ENCODE measurements around the gene CELF2.

The CELF2 gene

GRCh38 chr10:11245510-11245909, 227.8 kb downstream of the CELF2 start:
- DNase-seq (ENCODE audit: low read depth in 3 of 3, low spot score in 1 of 3), result no peak

- DNase-seq (ENCODE audit: low read depth in 3 of 3, low spot score in 1 of 3), result no peak
Observed at GRCh38 chr10:11245981-11246590, 228.4 kb downstream of the CELF2 start.

GRCh38 chr10:11246752-11247467, 229.2 kb downstream of the CELF2 start:
- DNase-seq (ENCODE audit: low read depth in 3 of 3, low spot score in 1 of 3), result no peak

GRCh38 chr10:11249152-11249807, 231.6 kb downstream of the CELF2 start:
- no peak for DNase-seq (ENCODE audit: low read depth in 3 of 3, low spot score in 1 of 3)

- DNase-seq (ENCODE audit: low read depth in 3 of 3, low spot score in 1 of 3), result no peak
Observed at GRCh38 chr10:11249808-11250195, 232.1 kb downstream of the CELF2 start.

GRCh38 chr10:11250304-11250703, 232.6 kb downstream of the CELF2 start:
- no peak for DNase-seq (ENCODE audit: low read depth in 3 of 3, low spot score in 1 of 3)

GRCh38 chr10:11252887-11253286, 235.2 kb downstream of the CELF2 start:
- no peak for DNase-seq (ENCODE audit: low read depth in 3 of 3, low spot score in 1 of 3)

- DNase-seq (ENCODE audit: low read depth in 3 of 3, low spot score in 1 of 3), result no peak
Observed at GRCh38 chr10:11253385-11254002, 235.8 kb downstream of the CELF2 start.

GRCh38 chr10:11255156-11255555, 237.5 kb downstream of the CELF2 start:
- DNase-seq (ENCODE audit: low read depth in 3 of 3, low spot score in 1 of 3), result no peak

- no peak for DNase-seq (ENCODE audit: low read depth in 3 of 3, low spot score in 1 of 3)
Observed at GRCh38 chr10:11255796-11256444, 238.2 kb downstream of the CELF2 start.

GRCh38 chr10:11256896-11257295, 239.2 kb downstream of the CELF2 start:
- no peak for DNase-seq (ENCODE audit: low read depth in 3 of 3, low spot score in 1 of 3)

GRCh38 chr10:11257440-11258090, 239.9 kb downstream of the CELF2 start:
- DNase-seq (ENCODE audit: low read depth in 3 of 3, low spot score in 1 of 3), result no peak

GRCh38 chr10:11260170-11260569, 242.5 kb downstream of the CELF2 start:
- DNase-seq (ENCODE audit: low read depth in 3 of 3, low spot score in 1 of 3), result no peak

- no peak for DNase-seq (ENCODE audit: low read depth in 3 of 3, low spot score in 1 of 3)
Observed at GRCh38 chr10:11261143-11261542, 243.5 kb downstream of the CELF2 start.

GRCh38 chr10:11261687-11262493, 244.2 kb downstream of the CELF2 start:
- DNase-seq (ENCODE audit: low read depth in 3 of 3, low spot score in 1 of 3), result no peak

- no peak for DNase-seq (ENCODE audit: low read depth in 3 of 3, low spot score in 1 of 3)
Observed at GRCh38 chr10:11262494-11263345, 245.0 kb downstream of the CELF2 start.

GRCh38 chr10:11263767-11264166, 246.1 kb downstream of the CELF2 start:
- no peak for DNase-seq (ENCODE audit: low read depth in 3 of 3, low spot score in 1 of 3)

- DNase-seq (ENCODE audit: low read depth in 3 of 3, low spot score in 1 of 3), result no peak
Observed at GRCh38 chr10:11264296-11265048, 246.8 kb downstream of the CELF2 start.
